HUES6 (cell line): ENCODE results near the gene PKDREJ.

Experiments used
- H3K27ac ChIP-seq: 2 replicates; pipeline ENCODE4 v1.7.0; 2013; ENCODE audit warnings: low read depth, mild to moderate bottlenecking, low read length, inconsistent platforms
- H3K27me3 ChIP-seq: 2 replicates; pipeline ENCODE4 v1.6.1; 2013; ENCODE audit warnings: low read length; ENCODE audit not compliant: control insufficient read depth, insufficient read depth
- H3K36me3 ChIP-seq: 2 replicates; pipeline ENCODE4 v1.6.1; 2013; ENCODE audit warnings: low read length; ENCODE audit not compliant: control insufficient read depth, insufficient read depth
- H3K4me1 ChIP-seq: 2 replicates; pipeline ENCODE4 v1.6.1; 2013; ENCODE audit warnings: low read length; ENCODE audit not compliant: control insufficient read depth, insufficient read depth
- H3K4me3 ChIP-seq: 2 replicates; pipeline ENCODE4 v1.5.1; 2013; ENCODE audit warnings: low read depth, low read length
- H3K9ac ChIP-seq: one replicate; pipeline ENCODE4 v1.6.1; 2013; ENCODE audit warnings: mild to moderate bottlenecking, low read length
- H3K9me3 ChIP-seq: 2 replicates; pipeline ENCODE4 v1.6.1; 2013; ENCODE audit warnings: low read depth, low read length; ENCODE audit not compliant: control insufficient read depth, insufficient read depth

Gene PKDREJ

GRCh38 chr22:46288846-46289243 is 25.7 kb upstream of the PKDREJ start:
- Histone ChIP-seq H3K27ac (no peak overlapping the region), H3K27me3 (no peaks in the 10 kb centered on the region), H3K9ac (no peak overlapping the region), H3K4me3 (no peak overlapping the region), H3K9me3 (no peaks in the 10 kb centered on the region), H3K4me1 (no peaks in the 10 kb centered on the region), H3K36me3 (peaks cover 51% of the 10 kb centered on the region)

- H3K9ac ChIP-seq = no peak overlapping the region
- H3K36me3 ChIP-seq = peaks cover 53% of the 10 kb centered on the region
- no peaks in the 10 kb centered on the region for H3K4me1 ChIP-seq
- no peak overlapping the region for H3K4me3 ChIP-seq
- no peak overlapping the region for H3K27ac ChIP-seq
- H3K9me3 ChIP-seq = no peaks in the 10 kb centered on the region
- H3K27me3 ChIP-seq = no peaks in the 10 kb centered on the region
Observed at GRCh38 chr22:46287873-46288751, 25.0 kb upstream of the PKDREJ start.

- Histone ChIP-seq H3K4me3 (no peak overlapping the region), H3K36me3 (peaks cover 54% of the 10 kb centered on the region), H3K9me3 (no peaks in the 10 kb centered on the region), H3K9ac (no peak overlapping the region), H3K4me1 (no peaks in the 10 kb centered on the region), H3K27ac (no peak overlapping the region; the same call in 1 of the 2 replicates), H3K27me3 (no peaks in the 10 kb centered on the region)
Observed at GRCh38 chr22:46286941-46287872, 24.1 kb upstream of the PKDREJ start.

- H3K36me3 ChIP-seq = peaks cover 55% of the 10 kb centered on the region
- H3K4me1 ChIP-seq = no peaks in the 10 kb centered on the region
- H3K9me3 ChIP-seq = no peaks in the 10 kb centered on the region
- no peaks in the 10 kb centered on the region for H3K27me3 ChIP-seq
- no peak overlapping the region for H3K27ac ChIP-seq
- no peak overlapping the region for H3K4me3 ChIP-seq
- H3K9ac ChIP-seq = no peak overlapping the region
Observed at GRCh38 chr22:46286006-46286405, 22.9 kb upstream of the PKDREJ start.

GRCh38 chr22:46281866-46282678 is 18.9 kb upstream of the PKDREJ start:
- Histone ChIP-seq H3K9ac (no peak overlapping the region), H3K4me1 (no peaks in the 10 kb centered on the region), H3K4me3 (no peak overlapping the region), H3K9me3 (no peaks in the 10 kb centered on the region), H3K27ac (no peak overlapping the region), H3K36me3 (peaks cover 64% of the 10 kb centered on the region), H3K27me3 (no peaks in the 10 kb centered on the region)

- peaks cover 59% of the 10 kb centered on the region for H3K36me3 ChIP-seq
- H3K9ac ChIP-seq = no peak overlapping the region
- H3K9me3 ChIP-seq = no peaks in the 10 kb centered on the region
- no peaks in the 10 kb centered on the region for H3K27me3 ChIP-seq
- H3K27ac ChIP-seq = no peak overlapping the region
- H3K4me1 ChIP-seq = no peaks in the 10 kb centered on the region
- no peak overlapping the region for H3K4me3 ChIP-seq
Observed at GRCh38 chr22:46280999-46281623, 18.0 kb upstream of the PKDREJ start.

- H3K27ac ChIP-seq = no peak overlapping the region
- H3K4me3 ChIP-seq = no peak overlapping the region
- H3K9ac ChIP-seq = no peak overlapping the region
- no peaks in the 10 kb centered on the region for H3K27me3 ChIP-seq
- no peaks in the 10 kb centered on the region for H3K4me1 ChIP-seq
- 0 out of 2 replicates have a peak, but pooled peaks cover 3% of the 10 kb centered on the region for H3K9me3 ChIP-seq
- H3K36me3 ChIP-seq = peaks cover 65% of the 10 kb centered on the region
Observed at GRCh38 chr22:46280063-46280817, 17.1 kb upstream of the PKDREJ start.

- Histone ChIP-seq H3K9me3 (0 out of 2 replicates have a peak, but pooled peaks cover 3% of the 10 kb centered on the region), H3K4me3 (no peak overlapping the region), H3K4me1 (no peaks in the 10 kb centered on the region), H3K9ac (no peak overlapping the region), H3K27me3 (no peaks in the 10 kb centered on the region), H3K27ac (no peak overlapping the region), H3K36me3 (peaks cover 63% of the 10 kb centered on the region)
Observed at GRCh38 chr22:46278656-46279645, 15.8 kb upstream of the PKDREJ start.

- no peaks in the 10 kb centered on the region for H3K27me3 ChIP-seq
- no peak overlapping the region for H3K9ac ChIP-seq
- H3K4me1 ChIP-seq = no peaks in the 10 kb centered on the region
- no peak overlapping the region for H3K4me3 ChIP-seq
- H3K36me3 ChIP-seq = peaks cover 64% of the 10 kb centered on the region
- H3K27ac ChIP-seq = no peak overlapping the region
- H3K9me3 ChIP-seq = 0 out of 2 replicates have a peak, but pooled peaks cover 3% of the 10 kb centered on the region
Observed at GRCh38 chr22:46276563-46276962, 13.4 kb upstream of the PKDREJ start.
